Mesothelial cell of epicardium (in vitro differentiated cells): Measurements from ENCODE around the gene NUTM2F. TPM values are rescaled to one million over a fixed set of nuclear protein-coding genes. Genes with fewer than 3 reads are reported as not detected.

Experiments
- DNase-seq, 2 experiments: peaks; one replicate each; pipeline ENCODE4 v3.0.0; 2021; ENCODE audit warnings: low spot score in 2 of 2; ENCODE audit not compliant: unreplicated experiment in 2 of 2
- H3K27ac Mint-ChIP-seq: 2 replicates; pipeline ENCODE4 v1.8.0; 2021; ENCODE audit warnings: mixed read lengths
- H3K27me3 Mint-ChIP-seq: 2 replicates; pipeline ENCODE4 v1.8.0; 2021; ENCODE audit warnings: low read depth, mixed read lengths
- H3K36me3 Mint-ChIP-seq: 2 replicates; pipeline ENCODE4 v1.8.0; 2021; ENCODE audit warnings: mixed read lengths
- H3K4me1 Mint-ChIP-seq: 2 replicates; pipeline ENCODE4 v1.8.0; 2021; ENCODE audit warnings: mixed read lengths
- H3K4me3 Mint-ChIP-seq: 2 replicates; pipeline ENCODE4 v1.8.0; 2021; ENCODE audit warnings: mild to moderate bottlenecking, moderate library complexity, mixed read lengths
- H3K9me3 Mint-ChIP-seq: 2 replicates; pipeline ENCODE4 v1.8.0; 2021; ENCODE audit warnings: mixed read lengths
- CTCF ChIP-seq: fragments of 200-600 bp; sonication (generic); IDR thresholded peaks from one replicate; pipeline ENCODE4 v1.5.0; 2021; ENCODE audit warnings: antibody characterized with exemption; ENCODE audit not compliant: unreplicated experiment
- total RNA-seq: library from RNA; stranded (reverse); gene quantifications from 3 replicates; pipeline ENCODE4 v1.2.1, GENCODE V29; 2021

NUTM2F gene
- total RNA-seq, 1 donor from 2014 or later = 0.38 TPM

- Mint-ChIP-seq H3K27me3 (no peaks in the 10 kb centered on the region), H3K9me3 (no peaks in the 10 kb centered on the region), H3K27ac (no peak overlapping the region), H3K36me3 (peaks cover 16% of the 10 kb centered on the region), H3K4me3 (no peak overlapping the region), H3K4me1 (no peaks in the 10 kb centered on the region)
- DNase-seq = no peak
- no peak for TF ChIP-seq CTCF
Observed at GRCh38 chr9:94301583-94301982, 26.9 kb downstream of the NUTM2F start.

DNA sequence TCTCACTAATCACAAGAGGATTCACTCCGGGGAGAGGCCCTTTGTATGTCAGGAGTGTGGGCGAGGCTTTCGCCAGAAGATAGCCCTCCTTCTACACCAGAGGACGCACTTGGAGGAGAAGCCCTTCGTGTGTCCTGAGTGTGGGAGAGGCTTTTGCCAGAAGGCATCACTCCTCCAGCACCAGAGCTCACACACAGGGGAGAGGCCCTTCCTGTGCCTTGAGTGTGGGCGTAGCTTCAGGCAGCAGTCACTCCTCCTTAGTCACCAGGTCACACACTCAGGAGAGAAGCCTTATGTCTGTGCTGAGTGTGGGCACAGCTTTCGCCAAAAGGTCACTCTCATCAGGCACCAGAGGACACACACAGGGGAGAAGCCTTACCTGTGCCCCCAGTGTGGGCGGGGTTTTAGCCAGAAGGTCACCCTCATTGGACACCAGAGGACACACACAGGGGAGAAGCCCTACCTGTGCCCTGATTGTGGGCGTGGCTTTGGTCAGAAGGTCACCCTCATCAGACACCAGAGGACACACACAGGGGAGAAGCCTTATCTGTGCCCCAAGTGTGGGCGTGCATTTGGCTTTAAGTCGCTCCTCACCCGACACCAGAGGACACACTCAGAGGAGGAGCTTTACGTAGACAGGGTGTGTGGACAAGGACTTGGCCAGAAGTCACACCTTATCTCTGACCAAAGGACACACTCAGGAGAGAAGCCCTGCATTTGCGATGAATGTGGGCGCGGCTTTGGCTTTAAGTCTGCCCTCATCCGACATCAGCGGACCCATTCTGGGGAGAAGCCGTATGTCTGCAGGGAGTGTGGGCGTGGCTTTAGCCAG is 27.8 kb downstream of the NUTM2F start:
- DNase-seq = no peak
- Mint-ChIP-seq H3K4me3 (no peak overlapping the region), H3K36me3 (peaks cover 16% of the 10 kb centered on the region), H3K9me3 (no peaks in the 10 kb centered on the region), H3K4me1 (no peaks in the 10 kb centered on the region), H3K27ac (no peak overlapping the region), H3K27me3 (no peaks in the 10 kb centered on the region)
- no peak for TF ChIP-seq CTCF

DNA sequence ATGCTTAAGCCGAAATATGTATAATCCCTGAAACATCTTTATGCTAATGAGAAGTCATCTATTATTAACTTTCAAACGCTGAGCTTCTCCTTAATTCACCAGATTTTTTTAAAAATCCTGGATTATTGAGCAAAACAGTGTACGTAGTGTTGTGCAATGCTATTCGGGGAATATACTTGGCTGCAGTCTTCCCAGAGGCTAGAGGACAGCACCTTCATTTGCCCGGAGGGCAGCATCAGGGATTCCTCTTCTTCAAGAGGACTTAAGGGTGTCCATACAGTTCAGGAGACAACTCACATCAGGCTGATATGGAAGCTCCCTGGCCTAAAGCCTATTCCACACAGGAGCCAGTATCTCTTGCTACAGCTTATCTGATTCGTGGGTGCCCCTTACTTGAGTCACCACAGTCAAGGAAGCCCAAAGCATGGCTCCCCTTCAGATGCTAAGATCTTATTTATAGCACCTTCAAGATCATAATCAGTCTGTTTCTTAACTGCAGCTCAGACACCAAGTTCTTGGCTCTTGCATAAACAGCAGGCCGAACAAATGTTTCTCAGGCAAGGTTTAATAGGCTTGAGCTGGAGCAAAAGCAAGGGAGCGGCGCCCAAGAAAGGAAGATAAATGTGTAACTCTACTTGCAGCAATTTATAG is 29.4 kb downstream of the NUTM2F start:
- no peak for DNase-seq
- no peak overlapping the region for H3K4me3 Mint-ChIP-seq
- TF ChIP-seq CTCF = no peak
- H3K4me1 Mint-ChIP-seq = no peaks in the 10 kb centered on the region
- no peak overlapping the region for H3K27ac Mint-ChIP-seq
- H3K9me3 Mint-ChIP-seq = no peaks in the 10 kb centered on the region
- H3K27me3 Mint-ChIP-seq = no peaks in the 10 kb centered on the region
- H3K36me3 Mint-ChIP-seq = peaks cover 18% of the 10 kb centered on the region

- Mint-ChIP-seq H3K27me3 (no peaks in the 10 kb centered on the region), H3K4me3 (no peak overlapping the region), H3K27ac (no peak overlapping the region), H3K4me1 (no peaks in the 10 kb centered on the region), H3K9me3 (peaks cover 14% of the 10 kb centered on the region), H3K36me3 (peaks cover 31% of the 10 kb centered on the region)
- no peak for DNase-seq
- no peak for TF ChIP-seq CTCF
Observed at GRCh38 chr9:94289691-94290090, 38.8 kb downstream of the NUTM2F start.

- TF ChIP-seq CTCF = no peak
- Mint-ChIP-seq H3K9me3 (peaks cover 17% of the 10 kb centered on the region), H3K27me3 (no peaks in the 10 kb centered on the region), H3K4me3 (no peak overlapping the region), H3K27ac (no peak overlapping the region), H3K36me3 (peaks cover 33% of the 10 kb centered on the region), H3K4me1 (no peaks in the 10 kb centered on the region)
- no peak for DNase-seq
Observed at GRCh38 chr9:94287877-94288513, 40.4 kb downstream of the NUTM2F start.
